Peyer's patch (tissue), 4 donors: ENCODE results near the gene DNMBP.

Experiments
- CTCF ChIP-seq, 6 experiments: fragments of 450-650 bp in 4 of 6; fragments of 200-600 bp in 2 of 6; sonication (generic) in 1 of 6; IDR thresholded peaks; one replicate each; pipeline ENCODE4 v1.5.1; 2017 to 2019; ENCODE audit warnings: antibody characterized with exemption in 6 of 6, mild to moderate bottlenecking in 3 of 6, moderate library complexity in 1 of 6
- POLR2A ChIP-seq, 2 donors: fragments of 450-650 bp; IDR thresholded peaks; one replicate each; pipeline ENCODE4 v1.5.1; 2017; ENCODE audit warnings: antibody characterized with exemption in 2 of 2, mild to moderate bottlenecking in 2 of 2, moderate library complexity in 2 of 2

- TF ChIP-seq POLR2A (IDR thresholded peaks at IDR 0.05) (no peak), CTCF (IDR thresholded peaks at IDR 0.05) (no peak)
Measured at GRCh38 chr10:99853655-99854054, 156.1 kb downstream of the DNMBP start.
